ENCODE results near the gene MCM6.
"Not testable (repeated sequence)": the region's sequence is repeated elsewhere in the genome, so short reads cannot be mapped to it uniquely, and the experiment has no call there.

The MCM6 gene

GRCh38 chr2:135876066-135876711, at the start of gene MCM6:
Gene MCM6 (minus strand): TSS chr2:135876443. CDS start chr2:135876365, 78 bp downstream.
- DNase-seq (ENCODE audit: low read depth in 3 of 3, low spot score in 1 of 3): peak; percentile 92 to 96 (median 93)

GRCh38 chr2:135925571-135925970, 49.3 kb upstream of the MCM6 start:
- no peak for DNase-seq (ENCODE audit: low read depth in 3 of 3, low spot score in 1 of 3)

GRCh38 chr2:135916207-135916606, 40.0 kb upstream of the MCM6 start:
- DNase-seq (ENCODE audit: low read depth in 3 of 3, low spot score in 1 of 3): no peak

- DNase-seq (ENCODE audit: low read depth in 3 of 3, low spot score in 1 of 3): no peak
Measured at GRCh38 chr2:135914485-135914884, 38.2 kb upstream of the MCM6 start.

- no peak for DNase-seq (ENCODE audit: low read depth in 3 of 3, low spot score in 1 of 3)
Measured at GRCh38 chr2:135913727-135914365, 37.6 kb upstream of the MCM6 start.

GRCh38 chr2:135909976-135910375, 33.7 kb upstream of the MCM6 start:
- no peak for DNase-seq (ENCODE audit: low read depth in 3 of 3, low spot score in 1 of 3)

GRCh38 chr2:135905679-135906078, 29.4 kb upstream of the MCM6 start:
- no peak for DNase-seq (ENCODE audit: low read depth in 3 of 3, low spot score in 1 of 3)

- no peak for DNase-seq (ENCODE audit: low read depth in 3 of 3, low spot score in 1 of 3)
Measured at GRCh38 chr2:135904341-135904989, 28.2 kb upstream of the MCM6 start.

- DNase-seq (ENCODE audit: low read depth in 3 of 3, low spot score in 1 of 3): no peak
Measured at GRCh38 chr2:135903650-135904049, 27.4 kb upstream of the MCM6 start.

GRCh38 chr2:135899567-135899966, 23.3 kb upstream of the MCM6 start:
- no peak for DNase-seq (ENCODE audit: low read depth in 3 of 3, low spot score in 1 of 3)

- no peak for DNase-seq (ENCODE audit: low read depth in 3 of 3, low spot score in 1 of 3)
Measured at GRCh38 chr2:135898234-135898786, 22.1 kb upstream of the MCM6 start.

- no peak for DNase-seq (ENCODE audit: low read depth in 3 of 3, low spot score in 1 of 3)
Measured at GRCh38 chr2:135894930-135895329, 18.7 kb upstream of the MCM6 start.

GRCh38 chr2:135893374-135893794, 17.1 kb upstream of the MCM6 start:
- no peak for DNase-seq (ENCODE audit: low read depth in 3 of 3, low spot score in 1 of 3)

- no peak for DNase-seq (ENCODE audit: low read depth in 3 of 3, low spot score in 1 of 3)
Measured at GRCh38 chr2:135890835-135891234, 14.6 kb upstream of the MCM6 start.

GRCh38 chr2:135890149-135890548, 13.9 kb upstream of the MCM6 start:
- no peak for DNase-seq (ENCODE audit: low read depth in 3 of 3, low spot score in 1 of 3)

GRCh38 chr2:135888587-135888986, 12.3 kb upstream of the MCM6 start:
- DNase-seq (ENCODE audit: low read depth in 3 of 3, low spot score in 1 of 3): not testable (repeated sequence)

- no peak for DNase-seq (ENCODE audit: low read depth in 3 of 3, low spot score in 1 of 3)
Measured at GRCh38 chr2:135885709-135886108, 9.5 kb upstream of the MCM6 start.

- DNase-seq (ENCODE audit: low read depth in 3 of 3, low spot score in 1 of 3): no peak
Measured at GRCh38 chr2:135882415-135882814, 6.2 kb upstream of the MCM6 start.

GRCh38 chr2:135876770-135877169, 527 bp upstream of the MCM6 start:
- not testable (repeated sequence) for DNase-seq (ENCODE audit: low read depth in 3 of 3, low spot score in 1 of 3)

GRCh38 chr2:135875491-135876065, 665 bp downstream of the MCM6 start:
- peak; percentile 4 to 57 (median 47) for DNase-seq (ENCODE audit: low read depth in 3 of 3, low spot score in 1 of 3)

GRCh38 chr2:135874777-135875365, 1.4 kb downstream of the MCM6 start:
- no peak for DNase-seq (ENCODE audit: low read depth in 3 of 3, low spot score in 1 of 3)

Measured in stimulated activated CD4-positive, alpha-beta T cell treated with anti-CD3 and anti-CD28 coated beads, TNF-alpha, amount 100 ng/mL, for 1 hour (primary cell).